Large intestine (tissue), 3 donors: Measurements from ENCODE around the gene ACTL7B. TPM values are rescaled to one million over a fixed set of nuclear protein-coding genes. Genes with fewer than 3 reads are reported as not detected.
"Not testable (repeated sequence)": the region's sequence is repeated elsewhere in the genome, so short reads cannot be mapped to it uniquely, and the experiment has no call there.

Experiments used
- DNase-seq, 2 donors: peaks; one replicate each; pipeline versions ENCODE4 v3.0.0 to v3.0.0-alpha.2; 2013
- H3K27ac ChIP-seq: one replicate; pipeline ENCODE4 v1.5.1; 2013; ENCODE audit warnings: low read length
- H3K27me3 ChIP-seq: 2 replicates; pipeline ENCODE4 v1.6.1; 2013; ENCODE audit warnings: low read length; ENCODE audit not compliant: control insufficient read depth, insufficient read depth
- H3K36me3 ChIP-seq: 2 replicates; pipeline ENCODE4 v1.6.1; 2013; ENCODE audit warnings: low read length; ENCODE audit not compliant: control insufficient read depth, insufficient read depth
- H3K4me1 ChIP-seq: one replicate; pipeline ENCODE4 v1.6.1; 2013; ENCODE audit warnings: low read length; ENCODE audit not compliant: control insufficient read depth, insufficient read depth
- H3K4me3 ChIP-seq: one replicate; pipeline ENCODE4 v1.5.1; 2013; ENCODE audit warnings: low read length
- H3K9me3 ChIP-seq: one replicate; pipeline ENCODE4 v1.6.1; 2013; ENCODE audit warnings: mild to moderate bottlenecking, low read depth, low read length, moderate library complexity; ENCODE audit not compliant: control insufficient read depth
- WGBS: methylation state at CpG from one replicate; pipeline ENCODE4 v1.1.5; 2013; ENCODE audit warnings: low lambda C conversion rate; ENCODE audit not compliant: insufficient coverage; 5-methylcytosine and 5-hydroxymethylcytosine counted together
- polyA plus RNA-seq: library from polyadenylated mRNA; unstranded; fragments of 120-200 nt; gene quantifications from one replicate; pipeline ENCODE4 v1.2.1, GENCODE V29; 2013

ACTL7B gene
- polyA plus RNA-seq, 1 donor: not detected

DNA sequence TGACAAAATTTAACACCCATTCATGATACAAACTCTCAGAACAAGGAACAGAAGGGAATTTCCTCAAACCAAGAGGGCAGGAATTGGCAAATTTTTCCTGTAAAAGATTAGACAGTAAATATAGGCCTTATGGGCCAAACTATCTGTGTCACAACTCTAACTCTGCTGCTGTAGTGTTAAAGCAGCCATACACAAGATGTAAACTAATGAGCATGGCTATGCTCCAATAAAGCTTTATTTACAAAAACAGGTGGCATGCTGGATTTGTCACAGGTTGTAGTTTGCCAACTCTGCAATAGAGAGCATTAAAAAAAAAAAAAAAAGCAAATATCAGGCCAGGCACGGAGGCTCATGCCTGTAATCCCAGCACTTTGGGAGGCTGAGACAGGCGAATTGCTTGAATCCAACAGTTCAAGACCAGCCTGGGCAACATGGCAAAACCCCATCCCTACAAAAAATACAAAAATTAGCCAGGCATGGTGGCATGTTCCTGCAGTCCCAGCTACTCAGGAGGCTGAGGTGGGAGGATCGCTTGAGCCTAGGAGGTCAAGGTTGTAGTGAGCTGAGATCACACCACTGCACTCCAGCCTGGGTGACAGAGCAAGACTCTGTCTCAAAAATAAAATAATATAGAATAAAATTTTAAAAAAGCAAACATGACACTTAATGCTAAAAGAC is 30.9 kb upstream of the ACTL7B start:
- peaks cover 15% of the 10 kb centered on the region for H3K4me1 ChIP-seq
- H3K4me3 ChIP-seq, H3K27me3 ChIP-seq, H3K9me3 ChIP-seq: not testable (repeated sequence)
- H3K36me3 ChIP-seq: peaks cover 27% of the 10 kb centered on the region
- H3K27ac ChIP-seq: peak overlapping the region; percentile 91
- no CpG with 5 or more reads among the region's 3 CpGs for WGBS
- peak in 1 of 2 donors; percentile 27 for DNase-seq

DNA sequence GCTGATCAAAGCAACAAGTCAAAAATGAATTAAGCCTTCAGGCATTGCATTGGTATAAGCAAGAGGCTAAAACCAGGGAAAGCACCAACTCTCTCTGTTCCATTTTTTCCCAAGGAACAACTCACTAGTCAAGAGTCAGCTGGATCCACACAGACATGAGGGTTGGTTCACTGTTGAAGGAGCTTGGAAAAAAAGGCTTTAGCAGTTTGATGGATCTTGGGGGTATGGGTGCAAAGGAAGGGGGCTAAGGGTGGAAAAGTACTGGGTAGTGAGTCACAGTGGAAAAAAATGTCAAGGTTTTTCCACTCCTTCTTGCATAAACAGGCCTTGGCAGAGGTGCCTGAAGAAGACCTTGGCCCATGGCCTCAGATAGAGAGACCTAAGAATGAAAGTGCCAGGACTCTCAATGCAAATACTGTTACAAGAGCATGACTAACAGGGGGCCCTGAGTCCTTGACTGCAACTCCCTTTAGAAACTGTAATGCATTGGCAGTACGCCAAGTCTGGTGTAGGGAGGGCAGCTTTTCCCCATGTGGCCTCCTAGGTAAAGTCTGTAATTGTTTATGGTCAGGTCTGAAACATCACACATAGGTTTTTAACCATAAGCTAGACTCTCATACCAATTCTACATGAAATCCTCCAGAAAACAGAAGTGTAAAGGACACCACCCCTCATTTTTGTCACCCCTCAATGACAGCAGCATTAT is 30.0 kb upstream of the ACTL7B start:
- Histone ChIP-seq H3K4me3 (no peak overlapping the region), H3K9me3 (no peaks in the 10 kb centered on the region), H3K4me1 (peaks cover 15% of the 10 kb centered on the region), H3K27me3 (no peaks in the 10 kb centered on the region), H3K27ac (peak overlapping the region; percentile 91), H3K36me3 (peaks cover 22% of the 10 kb centered on the region)
- WGBS: no CpG with 5 or more reads among the region's 1 CpG
- DNase-seq: peak; percentile 96 to 98

DNA sequence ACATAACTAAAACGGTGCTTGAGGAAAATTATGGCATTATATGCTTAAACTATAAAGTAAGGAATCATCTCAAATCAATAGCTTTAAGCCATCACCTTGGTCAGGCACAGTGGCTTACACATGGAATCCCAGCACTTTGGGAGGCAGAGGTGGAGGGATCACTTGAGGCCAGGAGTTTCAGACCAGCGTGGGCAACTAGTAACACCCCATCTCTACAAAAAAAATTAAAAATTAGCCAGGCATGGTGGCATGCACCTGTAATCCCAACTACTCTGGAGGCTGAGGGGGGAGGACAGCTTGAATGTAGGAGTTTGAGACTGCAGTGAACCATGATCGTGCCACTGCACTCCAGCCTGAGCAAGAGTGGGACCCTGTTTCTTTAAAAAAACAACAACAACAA is 28.9 kb upstream of the ACTL7B start:
- Histone ChIP-seq H3K4me1 (peaks cover 15% of the 10 kb centered on the region), H3K27ac (no peak overlapping the region), H3K27me3 (no peaks in the 10 kb centered on the region), H3K36me3 (peaks cover 26% of the 10 kb centered on the region), H3K9me3 (no peaks in the 10 kb centered on the region), H3K4me3 (no peak overlapping the region)
- DNase-seq: no peak
- WGBS: 95% methylated on average over 2 of the region's 3 CpGs

DNA sequence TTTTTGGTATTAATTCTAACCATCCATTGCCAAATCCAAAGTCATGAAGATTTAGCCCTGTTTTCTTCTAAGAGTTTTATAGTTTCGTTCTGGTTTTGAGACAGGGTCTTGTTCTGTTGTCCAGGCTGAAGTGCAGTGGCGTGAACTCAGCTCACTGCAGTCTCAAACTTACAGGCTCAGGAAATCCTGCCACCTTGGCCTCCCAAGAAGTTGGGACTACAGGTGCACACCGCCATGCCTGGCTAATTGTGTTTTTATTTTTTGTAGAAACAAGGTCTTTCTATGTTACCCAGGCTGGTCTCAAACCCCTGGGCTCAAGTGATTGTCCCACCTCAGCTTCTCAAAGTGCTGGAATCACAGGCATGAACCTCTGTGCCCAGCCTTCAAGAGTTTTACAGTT is 27.3 kb upstream of the ACTL7B start:
- H3K27me3 ChIP-seq: no peaks in the 10 kb centered on the region
- H3K36me3 ChIP-seq: peaks cover 34% of the 10 kb centered on the region
- H3K4me3 ChIP-seq: no peak overlapping the region
- DNase-seq: no peak
- peaks cover 15% of the 10 kb centered on the region for H3K4me1 ChIP-seq
- H3K9me3 ChIP-seq: no peaks in the 10 kb centered on the region
- no CpG with 5 or more reads among the region's 3 CpGs for WGBS
- H3K27ac ChIP-seq: no peak overlapping the region

DNA sequence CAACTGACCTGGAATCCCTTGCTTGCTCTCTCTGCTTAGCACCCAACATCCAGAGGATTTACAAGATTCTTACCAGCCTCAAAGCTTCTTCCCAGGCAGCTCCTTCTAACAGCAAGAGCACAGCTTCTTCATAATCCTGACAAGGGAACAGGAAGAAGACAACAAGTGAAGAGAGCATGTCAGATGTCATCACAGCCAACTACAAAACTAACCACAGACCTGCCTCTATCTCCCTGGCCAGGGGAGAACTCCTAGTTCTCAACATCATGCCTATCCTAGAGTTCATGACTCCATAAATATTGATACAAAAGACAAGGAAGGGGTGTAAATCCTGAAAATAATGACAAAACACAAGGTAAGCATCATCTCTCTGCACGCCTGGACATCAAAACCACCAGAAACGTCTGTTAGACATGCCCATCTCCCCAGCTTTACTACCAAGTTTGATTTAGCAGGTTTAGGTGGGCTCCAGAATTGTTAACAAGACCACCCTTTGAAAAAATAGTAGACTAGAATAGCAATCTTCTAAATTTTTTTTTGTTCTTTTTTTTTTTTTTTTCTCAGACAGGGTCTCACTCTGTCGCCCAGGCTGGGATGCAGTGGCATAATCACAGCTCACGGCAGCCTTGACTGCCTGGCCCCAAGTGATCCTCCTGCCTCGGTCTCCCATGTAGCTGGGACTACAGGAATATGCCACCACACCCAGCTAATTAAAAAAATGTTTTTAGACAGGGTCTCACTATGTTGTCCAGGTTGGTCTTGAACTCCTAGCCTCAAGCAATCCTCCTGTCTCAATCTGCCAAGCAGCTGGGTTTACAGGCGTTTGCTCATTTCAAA is 26.5 kb upstream of the ACTL7B start:
- Histone ChIP-seq H3K27me3 (no peaks in the 10 kb centered on the region), H3K4me1 (peaks cover 15% of the 10 kb centered on the region), H3K4me3 (no peak overlapping the region), H3K36me3 (peaks cover 42% of the 10 kb centered on the region), H3K9me3 (no peaks in the 10 kb centered on the region), H3K27ac (no peak overlapping the region)
- no CpG with 5 or more reads among the region's 6 CpGs for WGBS
- no peak for DNase-seq

DNA sequence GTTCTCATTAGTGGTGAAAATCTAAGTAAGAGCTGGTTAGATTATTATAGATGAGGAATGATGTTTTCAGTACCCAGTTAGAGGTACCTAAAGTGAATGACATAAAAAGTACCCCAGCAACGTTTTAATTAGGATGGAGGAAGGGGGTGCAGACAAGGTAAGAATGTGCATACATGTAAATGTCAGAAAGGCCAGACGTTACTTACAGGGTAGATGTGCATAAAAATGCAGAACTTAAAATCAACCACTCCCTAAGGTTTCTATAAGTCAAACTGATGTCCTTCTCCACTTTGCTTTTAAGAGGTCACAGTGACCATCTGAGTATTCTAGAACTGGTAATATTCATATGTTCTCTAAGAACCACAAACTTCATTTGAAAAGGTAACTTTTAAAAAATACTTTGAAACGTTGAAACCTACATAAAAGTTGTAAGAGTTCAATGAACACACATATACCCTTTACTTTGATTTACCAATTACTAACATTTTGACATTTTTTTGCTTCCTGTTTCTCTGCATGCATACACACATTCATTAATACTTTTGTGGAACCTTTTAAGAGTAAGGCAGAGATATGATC is 25.0 kb upstream of the ACTL7B start:
- DNase-seq: no peak
- Histone ChIP-seq H3K9me3 (no peaks in the 10 kb centered on the region), H3K27ac (no peak overlapping the region), H3K4me3 (no peak overlapping the region), H3K4me1 (peaks cover 7% of the 10 kb centered on the region), H3K36me3 (peaks cover 51% of the 10 kb centered on the region), H3K27me3 (no peaks in the 10 kb centered on the region)
- 100% methylated on average over 1 of the region's 3 CpGs for WGBS

DNA sequence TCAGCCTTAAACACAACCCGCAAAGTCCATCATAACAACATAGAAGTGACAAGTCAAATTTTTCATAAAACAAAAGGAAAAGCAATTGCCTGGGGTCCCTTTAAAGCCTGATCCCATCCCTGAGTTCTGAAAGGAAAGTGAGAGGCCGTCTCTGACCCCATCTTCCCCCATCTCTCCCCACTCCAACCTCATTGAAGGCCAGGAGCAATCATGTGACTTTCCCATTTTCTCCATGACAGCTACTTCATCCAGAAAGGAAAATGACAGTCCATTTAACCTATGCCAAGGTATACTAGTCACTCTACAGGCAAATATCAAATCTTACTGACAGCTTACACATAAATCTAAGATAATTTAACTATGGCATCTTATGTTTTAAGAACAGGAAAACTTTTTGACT is 21.7 kb upstream of the ACTL7B start:
- Histone ChIP-seq H3K27ac (no peak overlapping the region), H3K9me3 (no peaks in the 10 kb centered on the region), H3K4me1 (no peaks in the 10 kb centered on the region), H3K4me3 (no peak overlapping the region), H3K36me3 (peaks cover 70% of the 10 kb centered on the region), H3K27me3 (no peaks in the 10 kb centered on the region)
- 100% methylated on average over 1 of the region's 2 CpGs for WGBS
- no peak for DNase-seq

DNA sequence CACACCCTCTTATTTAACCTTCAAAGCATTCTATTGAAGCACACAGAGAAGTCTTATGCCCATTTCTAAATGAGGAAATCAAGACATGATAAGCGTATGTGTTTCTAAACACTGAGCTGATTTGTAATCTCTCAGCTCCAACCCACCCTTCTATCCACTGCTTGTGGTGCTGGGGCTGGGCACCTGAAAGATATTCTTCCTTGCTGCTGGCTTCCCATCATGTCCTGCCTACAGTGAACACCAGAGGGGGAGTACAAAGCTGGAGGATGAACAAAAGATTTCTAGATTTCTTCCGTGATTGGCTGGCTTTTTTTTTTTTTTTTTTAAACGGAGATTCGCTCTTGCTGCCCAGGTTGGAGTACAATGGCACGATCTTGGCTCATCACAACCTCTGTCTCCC is 20.6 kb upstream of the ACTL7B start:
- no peak for DNase-seq
- no peaks in the 10 kb centered on the region for H3K27me3 ChIP-seq
- H3K4me3 ChIP-seq: no peak overlapping the region
- peaks cover 71% of the 10 kb centered on the region for H3K36me3 ChIP-seq
- peaks cover 3% of the 10 kb centered on the region for H3K9me3 ChIP-seq
- H3K27ac ChIP-seq: no peak overlapping the region
- no peaks in the 10 kb centered on the region for H3K4me1 ChIP-seq
- no CpG with 5 or more reads among the region's 5 CpGs for WGBS

DNA sequence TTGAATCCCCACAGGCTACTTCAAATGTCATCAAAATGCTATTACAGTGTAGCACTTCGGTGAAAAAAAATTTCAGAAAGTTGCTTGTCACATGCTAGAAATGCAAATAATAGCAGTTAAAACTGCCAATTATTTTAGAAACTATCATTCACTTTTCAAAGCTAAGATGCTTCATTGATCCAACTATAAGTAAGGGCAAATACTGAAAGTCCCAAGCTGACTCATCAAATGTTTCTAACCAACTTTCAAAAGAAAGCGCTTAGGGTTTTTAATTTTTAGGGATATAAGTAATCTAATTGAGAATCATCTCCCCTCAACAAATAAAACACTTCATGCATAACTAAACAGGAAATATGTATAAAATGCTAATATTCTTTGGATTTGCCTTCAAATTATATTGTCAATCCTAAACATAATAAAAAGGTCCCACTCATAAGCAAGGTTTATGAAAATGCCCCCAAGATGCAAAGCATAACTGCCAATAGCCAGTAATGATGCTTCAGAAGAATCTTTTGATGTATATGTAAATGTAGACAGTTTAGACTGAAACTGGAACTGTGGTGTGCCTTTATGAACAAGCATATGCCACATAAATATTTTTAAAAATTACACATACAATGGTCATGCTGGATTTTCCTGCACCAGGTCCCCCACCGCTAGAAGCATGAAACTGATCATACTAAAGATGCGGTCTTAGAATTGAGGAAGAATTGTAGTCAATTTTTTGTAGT is 18.4 kb upstream of the ACTL7B start:
- Histone ChIP-seq H3K4me1 (no peaks in the 10 kb centered on the region), H3K4me3 (no peak overlapping the region), H3K27ac (no peak overlapping the region), H3K9me3 (peaks cover 3% of the 10 kb centered on the region), H3K27me3 (no peaks in the 10 kb centered on the region), H3K36me3 (peaks cover 65% of the 10 kb centered on the region)
- WGBS: 100% methylated on average over 3 of the region's 4 CpGs
- DNase-seq: no peak
